G401.6 (cell line): ENCODE measurements around the gene NCBP2L.

Source experiments
- FAIRE-seq: peaks from 2 replicates; lab custom pipeline; 2012; peaks lifted over from hg19 to GRCh38; lab: Jason Lieb, UNC

The NCBP2L gene

DNA sequence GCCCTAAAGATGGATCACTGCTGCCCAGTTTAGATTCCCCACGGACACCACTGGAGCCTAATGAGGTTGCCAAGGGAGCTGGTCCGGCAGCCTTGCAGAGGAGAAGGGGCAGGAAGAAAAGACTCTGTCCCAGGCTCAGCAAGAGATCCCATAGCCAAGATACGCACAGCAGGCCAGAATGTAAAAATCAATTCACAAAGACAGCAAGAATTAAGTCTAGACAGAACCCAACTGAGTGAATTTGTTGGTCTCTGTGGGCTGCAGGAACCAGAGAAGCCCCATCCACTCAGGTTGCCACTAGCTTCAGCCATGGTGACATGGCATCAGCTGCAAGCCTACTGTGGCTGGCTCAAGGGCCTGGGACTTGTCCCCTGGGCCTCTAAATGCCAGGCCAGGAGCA is 24.8 kb upstream of the NCBP2L start:
- no peak for FAIRE-seq

DNA sequence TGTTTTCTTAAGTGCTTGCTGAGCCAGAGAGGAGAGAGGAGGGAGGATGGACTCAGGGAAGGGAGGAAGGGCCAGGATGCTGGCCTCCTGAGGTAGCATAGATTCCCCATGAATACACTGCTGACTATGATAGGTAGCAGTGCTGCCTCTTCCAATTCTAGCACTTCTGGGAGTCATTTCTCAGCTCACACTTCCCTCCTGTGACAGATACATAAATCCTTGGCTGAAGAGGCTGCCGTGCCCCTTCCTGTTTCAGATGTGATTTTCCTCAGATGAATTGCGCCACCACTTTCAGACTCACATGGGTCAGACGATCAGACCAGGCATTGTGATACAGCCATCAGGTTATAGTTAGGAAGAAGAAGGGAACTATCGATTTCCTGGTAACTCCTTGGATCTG is 24.3 kb upstream of the NCBP2L start:
- no peak for FAIRE-seq

DNA sequence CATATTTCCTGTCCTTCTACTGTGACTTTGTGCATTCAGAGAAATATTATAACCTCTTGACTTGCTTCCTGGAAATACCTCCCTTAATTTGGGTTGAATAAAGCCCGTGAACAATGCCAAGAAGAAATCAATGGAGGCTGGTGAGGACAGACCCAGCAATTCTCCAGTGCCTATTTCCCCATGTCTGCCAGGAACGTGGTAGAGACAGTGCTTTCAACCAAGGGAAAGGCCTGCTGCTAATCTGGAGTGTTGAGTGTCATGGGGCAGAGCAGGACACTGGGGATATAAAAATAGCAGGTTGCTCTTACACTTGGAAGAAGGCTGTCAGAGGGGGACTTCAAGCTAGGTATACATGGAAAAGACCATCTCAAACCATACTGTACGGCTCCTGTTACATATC is 21.8 kb upstream of the NCBP2L start:
- FAIRE-seq = no peak

DNA sequence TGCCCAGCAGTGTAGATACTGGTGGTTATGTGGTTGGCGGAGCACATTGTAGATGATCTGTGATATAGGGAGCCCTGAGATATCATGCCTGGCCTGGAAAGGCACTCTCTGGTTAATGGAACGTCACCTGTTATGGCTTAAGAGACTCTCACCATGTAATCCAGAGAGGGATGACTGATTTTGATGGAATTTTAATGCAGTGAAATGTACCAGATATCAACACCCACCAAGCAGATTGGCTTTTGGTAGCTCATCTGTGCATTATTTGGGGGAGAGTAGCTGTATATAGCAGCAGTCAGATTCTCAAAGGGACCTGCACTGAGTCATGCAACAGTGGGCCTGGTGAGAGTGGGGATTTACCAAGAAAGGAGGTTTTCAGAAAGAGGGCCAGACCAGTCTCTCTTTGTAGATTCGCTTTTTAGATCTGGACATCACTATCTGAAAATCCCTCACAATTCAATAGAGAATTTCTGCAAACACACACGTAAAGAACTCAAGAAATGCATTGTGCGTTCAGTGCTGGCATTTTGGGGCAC is 19.2 kb upstream of the NCBP2L start:
- FAIRE-seq = no peak

DNA sequence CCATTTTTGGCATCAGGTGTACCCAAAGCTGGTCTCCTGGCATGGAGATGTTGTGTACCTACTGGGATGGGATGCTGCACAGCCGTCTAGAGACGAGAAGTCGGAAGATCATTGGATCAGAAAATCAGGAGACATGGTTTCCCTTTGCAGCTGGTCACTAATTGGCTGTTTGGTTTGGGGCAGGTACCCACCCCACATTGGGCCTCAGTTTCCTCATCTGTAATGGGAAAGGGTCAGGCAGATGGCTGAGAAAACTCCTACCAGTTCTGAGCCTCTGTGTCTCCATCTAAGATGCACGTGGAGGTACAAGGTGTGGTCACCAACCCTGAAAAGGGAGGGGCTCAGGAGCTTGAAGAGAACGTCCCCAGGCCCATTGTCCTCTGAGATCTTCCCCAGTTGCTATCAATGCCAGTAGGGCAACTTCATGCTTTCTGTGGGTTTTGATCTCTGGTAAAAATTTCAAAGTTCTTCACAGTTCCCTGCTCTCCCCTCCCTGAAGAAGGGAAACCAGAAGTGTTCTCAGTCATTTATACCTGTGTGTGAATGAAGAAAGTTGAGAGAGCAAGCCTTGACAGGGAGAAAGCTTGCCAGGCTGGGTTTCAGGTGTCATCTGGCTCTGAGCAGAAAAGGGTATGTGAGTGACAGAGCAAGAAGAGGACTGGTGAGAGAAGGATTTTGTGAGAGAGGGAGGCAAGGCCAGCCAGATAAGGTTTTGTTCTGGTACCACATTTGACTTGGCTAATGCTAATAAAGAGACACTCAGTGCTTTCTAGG is 17.0 kb upstream of the NCBP2L start:
- FAIRE-seq = no peak

DNA sequence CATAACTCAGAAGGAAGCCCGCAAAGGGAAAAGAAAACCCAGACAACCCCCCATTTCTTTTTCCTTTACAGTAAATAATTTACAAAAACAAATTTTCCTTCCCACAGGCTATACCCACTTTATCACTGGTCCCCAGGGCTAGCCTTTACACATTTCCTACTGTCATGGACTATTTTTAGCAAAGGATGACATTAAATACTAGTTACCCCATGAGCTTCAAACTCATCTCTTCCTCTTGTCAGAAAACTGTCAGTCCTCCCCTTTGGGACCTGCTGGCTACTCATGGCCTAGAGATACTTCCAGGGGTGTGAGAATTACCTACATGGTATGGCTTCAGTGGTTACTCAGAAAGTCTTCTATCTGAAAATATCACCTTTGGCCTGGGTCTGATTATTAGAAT is 13.9 kb upstream of the NCBP2L start:
- no peak for FAIRE-seq

DNA sequence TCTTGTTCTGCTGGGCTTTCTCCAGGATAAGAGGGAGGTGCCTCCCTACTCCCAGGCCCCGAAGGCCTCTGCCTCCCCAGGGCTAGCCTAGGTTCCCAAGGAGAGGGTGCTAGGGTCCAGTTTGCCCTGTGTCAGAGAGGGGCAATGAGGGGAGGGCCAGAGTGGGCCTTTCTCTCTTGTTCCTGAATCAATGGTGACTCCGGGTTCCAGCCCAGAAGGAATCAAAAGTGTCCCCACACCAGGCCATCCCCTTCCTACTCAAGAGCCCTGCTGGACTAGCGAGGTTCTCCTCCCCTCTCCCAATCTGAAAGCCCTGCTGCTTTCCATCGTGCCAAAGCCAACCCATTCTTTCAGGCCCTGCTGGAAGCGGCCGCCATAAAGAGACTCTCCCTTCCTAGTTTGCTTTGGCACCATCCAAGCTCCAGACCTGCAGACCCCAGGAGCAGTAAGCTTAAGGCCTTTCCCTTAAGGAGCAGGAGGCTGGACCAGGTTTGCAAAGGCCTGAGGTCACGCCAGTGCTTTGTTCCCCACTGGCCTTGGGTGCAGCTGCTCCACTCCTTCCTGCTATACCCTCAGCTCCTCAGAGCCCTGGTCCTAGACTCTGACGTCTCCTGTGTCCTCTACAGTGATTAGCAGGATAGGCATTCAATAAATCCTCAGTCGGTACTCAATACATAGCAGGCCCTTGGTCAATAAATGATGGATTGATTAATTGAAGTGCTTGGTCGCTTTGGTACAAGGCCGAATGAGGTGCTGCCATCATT is 12.5 kb upstream of the NCBP2L start:
- FAIRE-seq = no peak

DNA sequence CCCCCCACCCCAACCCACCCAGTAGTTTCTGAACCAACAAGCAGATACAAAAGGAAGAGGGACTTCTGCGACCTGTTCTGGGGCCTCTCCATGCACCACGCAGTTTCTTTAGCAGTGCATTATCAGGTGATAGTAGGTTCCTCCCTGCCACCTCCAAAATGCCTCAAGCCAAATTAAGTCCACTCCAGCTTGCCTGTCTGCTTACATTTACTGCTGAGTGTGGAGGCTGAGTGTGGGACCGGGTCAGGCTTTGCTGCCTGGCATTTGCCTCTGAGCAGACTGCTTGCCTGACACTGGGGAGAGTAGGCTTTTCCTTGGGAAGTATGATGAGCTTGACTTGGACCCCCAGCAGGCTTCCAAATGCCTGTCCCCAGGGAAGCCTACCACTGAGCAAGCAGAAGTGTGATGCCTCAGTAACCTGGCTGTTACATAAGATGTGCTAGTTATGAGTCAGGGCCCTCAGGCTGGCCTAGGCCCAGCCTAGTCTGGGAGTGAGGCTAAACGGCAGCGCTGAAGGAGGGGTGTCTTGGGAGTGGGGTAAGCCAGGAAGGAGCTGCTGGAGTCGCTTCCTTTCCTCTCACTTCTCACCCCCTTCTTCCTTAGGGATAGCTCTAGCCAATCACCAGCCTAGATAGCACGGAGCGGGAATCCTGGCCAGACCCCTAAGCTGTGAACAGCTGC is 10.9 kb upstream of the NCBP2L start:
- no peak for FAIRE-seq

DNA sequence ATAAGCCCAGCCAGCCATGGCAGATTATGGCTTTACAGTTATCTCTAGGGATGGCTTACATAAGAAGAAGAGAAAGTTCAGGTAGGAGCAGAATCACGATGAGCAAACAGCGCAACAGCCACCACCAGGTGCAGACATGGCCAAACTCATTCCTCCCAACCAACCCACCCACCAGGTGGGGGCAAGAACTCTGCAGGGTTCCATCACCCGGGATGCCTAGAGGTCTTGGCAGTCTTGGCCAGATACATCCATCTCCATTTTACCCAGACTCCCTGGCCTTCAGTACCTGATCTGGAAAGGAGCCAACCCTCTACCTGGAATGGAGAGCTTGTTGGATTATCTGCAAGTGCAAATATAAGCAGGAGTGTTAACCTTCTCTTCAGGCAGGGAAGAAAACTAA is 9.5 kb upstream of the NCBP2L start:
- no peak for FAIRE-seq

DNA sequence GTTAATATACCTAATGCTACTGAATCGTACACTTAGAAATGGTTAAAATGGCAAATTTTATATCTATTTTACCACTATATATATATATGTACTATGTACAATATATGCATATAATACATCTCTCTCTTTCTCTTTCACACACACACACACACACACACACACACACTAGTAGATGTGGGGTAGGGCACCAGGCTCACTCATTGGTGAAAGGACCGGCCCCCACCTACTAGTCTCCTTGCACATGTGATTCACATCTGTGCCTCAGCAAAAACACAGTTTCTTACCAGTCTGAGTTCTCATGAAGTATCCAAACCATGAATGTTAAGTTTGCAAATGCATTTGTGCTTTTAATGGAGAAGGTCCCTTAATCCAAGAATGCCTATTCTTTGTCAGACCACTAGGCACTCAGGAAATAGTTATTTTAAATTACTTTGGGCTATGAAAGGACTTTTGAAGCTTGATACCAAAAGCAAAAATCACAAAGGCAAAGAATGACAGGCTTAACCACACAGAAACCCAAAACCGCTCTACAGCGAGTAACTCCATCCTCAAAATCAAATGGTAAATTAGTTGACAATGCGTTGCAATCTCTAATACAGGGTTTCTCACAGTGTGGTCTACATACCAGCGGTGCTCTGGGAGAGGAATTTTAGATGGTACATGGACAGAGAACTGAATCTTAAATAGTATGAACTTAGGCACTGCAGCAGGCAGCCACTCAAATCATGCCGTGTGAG is 7.8 kb upstream of the NCBP2L start:
- FAIRE-seq = no peak

DNA sequence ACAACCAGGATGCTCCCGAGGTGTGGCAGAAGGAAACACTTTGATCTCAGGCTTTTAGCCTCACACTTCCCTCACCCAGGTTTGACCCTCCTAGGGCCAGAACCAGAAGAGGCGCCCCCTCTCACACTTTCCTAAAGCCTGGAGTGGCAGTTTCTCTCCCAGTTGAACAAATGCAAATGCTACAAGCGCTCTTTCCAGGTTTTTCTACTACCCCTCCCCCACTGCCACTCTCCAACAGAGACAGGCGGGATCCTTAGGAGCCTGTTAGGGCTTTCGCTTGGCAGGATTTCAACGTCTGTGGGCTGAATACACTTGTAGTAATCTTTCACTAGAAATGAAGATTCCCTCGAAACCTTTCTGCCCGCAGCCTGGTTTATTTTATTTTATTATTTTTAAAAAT is 4.3 kb upstream of the NCBP2L start:
- FAIRE-seq = no peak

DNA sequence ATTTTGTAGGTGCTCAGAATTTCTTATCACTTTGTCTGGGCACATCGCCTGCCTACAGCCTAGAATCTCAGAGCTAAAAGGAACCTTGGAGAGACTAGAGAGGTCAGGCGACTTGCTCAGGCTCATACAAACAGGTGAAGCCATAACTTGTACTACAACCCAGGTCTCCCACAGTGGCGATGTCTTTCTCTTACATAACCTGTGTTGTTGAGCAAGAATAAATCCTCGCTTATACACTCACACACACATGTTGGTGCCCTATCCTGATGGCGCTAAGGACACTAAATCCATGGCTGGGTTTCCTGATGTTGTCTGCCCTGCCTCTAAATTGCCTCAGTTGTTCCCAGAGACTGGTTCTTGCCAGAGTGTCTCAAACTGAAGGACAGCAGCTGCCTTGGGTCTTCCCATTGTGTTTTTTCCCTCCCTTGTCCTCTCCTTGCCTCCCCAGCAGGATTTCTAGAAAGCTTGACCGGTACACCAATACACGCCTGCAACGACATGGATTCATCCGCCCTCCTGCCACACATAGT is 3.6 kb upstream of the NCBP2L start:
- no peak for FAIRE-seq

DNA sequence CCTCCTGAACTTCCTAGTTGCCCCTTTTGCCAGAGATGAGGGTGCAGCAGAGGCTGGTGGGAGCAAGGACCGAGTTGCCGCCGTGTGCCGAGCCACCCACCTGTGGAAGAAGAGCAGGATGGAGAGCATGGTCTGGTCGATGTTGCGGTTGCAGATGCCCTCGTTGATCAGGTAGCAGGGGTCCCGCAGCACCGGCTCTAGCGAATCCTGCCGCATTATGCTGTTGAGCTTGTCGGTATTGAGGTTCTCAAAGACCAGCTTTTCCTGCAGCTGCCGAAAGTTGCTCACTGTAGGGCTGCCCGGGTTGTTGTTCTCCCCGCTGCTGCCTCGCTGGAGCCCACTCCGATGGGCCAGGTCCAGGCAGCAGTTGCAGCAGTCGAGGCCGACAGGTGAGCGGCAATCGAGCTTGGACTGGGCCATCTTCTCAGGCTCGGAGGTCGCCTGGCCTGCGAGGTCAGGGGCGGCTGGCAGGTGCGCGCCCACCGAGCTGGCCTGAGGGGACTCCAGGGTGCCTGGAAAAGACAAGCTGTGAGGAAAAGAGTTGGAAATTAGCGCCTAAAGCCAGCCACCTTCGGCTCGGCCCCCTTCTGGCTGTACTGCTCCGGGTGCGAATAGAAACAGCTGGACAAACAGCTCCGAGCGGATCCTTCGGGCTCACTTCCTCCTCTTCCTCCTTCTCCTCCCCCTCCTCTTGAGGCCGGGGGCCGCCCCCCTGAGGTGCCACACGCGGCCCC is 2.4 kb upstream of the NCBP2L start:
- no peak for FAIRE-seq

DNA sequence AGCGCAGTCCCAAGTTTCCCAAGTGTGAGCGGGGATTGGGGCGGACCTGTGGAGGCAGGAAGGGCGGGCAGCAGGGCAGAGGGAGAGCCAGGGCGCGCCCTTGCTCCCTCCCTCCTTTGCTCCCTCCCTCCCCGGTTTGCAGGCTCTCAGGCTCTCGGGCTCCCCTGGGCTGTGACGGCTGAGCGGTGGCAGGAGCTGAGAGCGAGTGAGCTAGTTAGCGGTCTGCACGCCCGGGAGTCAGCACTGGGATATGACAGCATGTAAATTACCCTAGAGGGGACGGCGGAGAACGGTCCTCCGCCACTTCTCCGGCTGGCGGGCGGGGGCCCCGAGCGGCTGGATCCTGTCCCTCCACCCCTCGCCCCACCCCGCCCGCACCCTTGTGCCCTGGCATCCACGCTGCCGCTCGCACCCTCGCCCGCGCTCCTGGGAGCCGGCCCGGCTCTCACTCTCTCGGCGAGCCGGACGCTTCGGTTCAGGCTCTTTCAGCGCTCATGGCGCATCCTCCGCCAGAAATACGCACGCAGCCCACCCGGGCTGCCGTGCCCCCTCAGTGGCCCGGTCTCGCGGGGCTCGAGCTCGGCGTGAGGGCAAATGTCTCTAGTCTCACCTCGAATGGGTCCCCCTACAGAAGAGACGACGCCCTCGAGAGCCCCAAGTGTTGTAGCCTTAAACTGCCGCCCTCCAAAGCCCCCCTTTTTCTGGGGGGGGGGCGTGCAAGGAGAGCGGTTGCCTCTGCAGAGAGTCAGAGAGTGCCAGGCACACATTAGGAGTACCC is 1.6 kb upstream of the NCBP2L start, which contains the start of gene TSC22D3:
TSS of gene TSC22D3 (minus strand) at position 54 of the 778 bp plus-strand sequence. CDS start 368 bp downstream, outside the sequence.
- FAIRE-seq = no peak

DNA sequence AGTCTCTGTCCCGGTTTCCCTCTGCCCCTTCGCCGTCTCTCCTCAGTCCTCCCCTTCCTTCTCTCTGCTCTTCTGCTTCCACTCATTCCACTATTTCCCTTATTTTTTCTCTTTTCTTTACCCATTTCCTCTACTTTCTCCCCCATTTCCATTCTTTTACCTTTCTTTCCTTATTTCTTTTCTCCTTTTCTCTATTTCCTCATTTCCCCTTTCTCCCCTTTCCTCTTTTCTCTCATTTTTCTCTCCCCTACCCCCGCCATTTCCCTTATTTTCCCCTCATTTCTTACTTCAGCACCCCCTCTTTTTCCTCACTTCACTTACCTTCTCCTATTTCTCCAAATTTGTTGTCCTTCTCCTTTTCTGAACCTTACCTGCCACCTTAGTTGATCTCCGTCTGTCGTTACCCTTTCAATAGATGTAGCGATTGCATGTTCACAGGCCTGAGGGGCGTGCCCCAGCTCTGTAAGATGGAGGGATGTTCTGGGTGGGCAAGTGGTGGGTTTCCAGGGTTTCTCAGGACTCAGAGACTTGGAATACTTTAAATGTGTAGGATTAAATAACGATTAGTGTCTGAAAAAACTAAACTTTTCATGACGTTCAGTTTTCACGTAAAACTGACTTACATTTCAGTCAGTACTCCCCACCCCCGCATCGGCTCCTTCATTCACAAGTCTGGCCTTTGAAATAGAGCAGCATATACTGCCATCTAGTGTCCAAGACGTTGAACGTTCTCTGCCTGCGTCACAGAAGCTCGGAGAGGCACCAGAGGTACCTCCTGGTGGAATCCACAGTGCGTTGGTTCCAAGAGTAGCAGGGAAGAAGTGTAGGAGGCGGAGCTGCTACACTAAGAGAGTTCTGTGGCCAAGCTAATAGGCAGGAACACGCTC is 641 bp upstream of the NCBP2L start:
- peak; percentile 69 for FAIRE-seq

DNA sequence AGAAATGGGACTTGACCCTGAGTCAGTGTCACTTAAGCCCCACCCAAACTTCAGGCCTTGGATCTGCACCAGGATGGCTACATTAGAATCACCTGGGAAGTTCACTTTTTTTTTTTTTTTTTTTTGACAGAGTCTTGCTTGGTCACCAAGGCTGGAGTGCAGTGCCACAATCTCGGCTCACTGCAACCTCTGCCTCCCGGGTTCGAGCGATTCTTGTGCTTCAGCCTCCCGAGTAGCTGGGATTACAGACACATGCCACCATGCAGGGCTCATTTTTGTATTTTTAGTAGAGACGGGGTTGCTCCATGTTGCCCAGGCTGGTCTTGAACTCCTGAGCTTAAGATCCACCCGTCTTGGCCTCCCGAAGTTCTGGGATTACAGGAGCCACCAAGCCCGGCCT is 3.0 kb downstream of the NCBP2L start:
- no peak for FAIRE-seq

DNA sequence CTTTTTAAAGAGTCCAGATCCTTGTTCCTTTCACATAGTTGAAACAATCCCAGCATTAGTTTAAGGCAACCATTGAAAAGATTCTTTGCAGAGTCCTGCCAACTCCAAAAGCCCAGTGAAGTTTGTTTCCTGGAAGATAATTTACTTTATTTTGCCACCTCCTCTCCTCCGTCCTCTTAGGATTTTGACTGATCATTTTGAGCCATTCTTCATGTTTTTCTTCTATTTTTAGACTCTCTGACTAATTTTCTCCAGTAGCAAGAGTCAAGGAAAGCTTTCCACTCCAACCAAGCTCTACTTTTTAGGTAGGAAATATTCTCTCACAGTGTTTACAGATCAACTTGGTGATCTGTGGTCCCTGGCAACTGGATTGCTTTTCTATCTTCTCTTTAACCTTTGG is 10.3 kb downstream of the NCBP2L start:
- no peak for FAIRE-seq

DNA sequence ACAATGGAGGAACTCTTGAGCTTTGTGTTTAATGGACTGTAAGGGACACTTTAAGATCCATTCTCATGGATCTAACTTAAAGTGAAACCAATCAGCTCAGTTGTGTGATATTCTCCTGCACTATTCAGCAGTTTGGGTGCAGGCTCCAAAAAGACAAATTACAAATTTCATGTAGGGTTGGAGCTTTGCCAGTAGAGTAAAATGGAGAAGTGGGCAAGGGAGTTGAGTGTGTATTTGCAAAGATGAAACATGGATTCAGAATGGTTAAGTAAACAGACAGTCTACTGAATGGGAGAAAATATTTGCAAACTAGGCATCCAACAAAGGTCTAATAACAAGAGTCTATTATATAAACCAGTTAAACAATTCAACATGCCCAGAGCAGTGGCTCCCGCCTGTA is 26.9 kb downstream of the NCBP2L start:
- FAIRE-seq = no peak

DNA sequence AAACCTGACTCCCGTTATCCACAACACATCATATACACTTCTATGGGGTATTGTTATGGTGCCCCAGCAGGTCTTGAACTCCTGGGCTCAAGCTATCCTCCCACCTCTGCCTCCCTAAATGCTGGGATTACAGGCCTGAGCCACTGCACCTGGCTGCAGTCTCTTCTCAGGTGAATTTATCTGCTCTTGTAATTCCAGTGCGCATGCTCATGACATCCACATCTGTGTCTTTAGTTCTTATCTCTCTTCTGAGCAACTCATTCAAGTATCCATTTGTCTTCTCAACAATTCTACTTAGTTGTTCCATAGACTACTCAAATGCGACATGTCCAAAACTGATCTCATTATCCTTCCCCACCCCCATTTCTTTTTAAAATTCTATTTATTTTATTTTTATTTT is 27.6 kb downstream of the NCBP2L start:
- FAIRE-seq = no peak
